Hindlimb muscle (tissue), 1 donor: ENCODE data around the gene MRPS25. TPM values are rescaled to one million over a fixed set of nuclear protein-coding genes. Genes with fewer than 3 reads are reported as not detected.

Source experiments
- DNase-seq: peaks from one replicate; pipeline ENCODE4 v3.0.0-alpha.2; 2013
- polyA plus RNA-seq: library from polyadenylated mRNA; unstranded; fragments of 120-200 nt; gene quantifications from one replicate; pipeline ENCODE4 v1.2.1, GENCODE V29; 2013; ENCODE audit not compliant: insufficient read length

MRPS25 gene
- 53.5 TPM for polyA plus RNA-seq

DNA sequence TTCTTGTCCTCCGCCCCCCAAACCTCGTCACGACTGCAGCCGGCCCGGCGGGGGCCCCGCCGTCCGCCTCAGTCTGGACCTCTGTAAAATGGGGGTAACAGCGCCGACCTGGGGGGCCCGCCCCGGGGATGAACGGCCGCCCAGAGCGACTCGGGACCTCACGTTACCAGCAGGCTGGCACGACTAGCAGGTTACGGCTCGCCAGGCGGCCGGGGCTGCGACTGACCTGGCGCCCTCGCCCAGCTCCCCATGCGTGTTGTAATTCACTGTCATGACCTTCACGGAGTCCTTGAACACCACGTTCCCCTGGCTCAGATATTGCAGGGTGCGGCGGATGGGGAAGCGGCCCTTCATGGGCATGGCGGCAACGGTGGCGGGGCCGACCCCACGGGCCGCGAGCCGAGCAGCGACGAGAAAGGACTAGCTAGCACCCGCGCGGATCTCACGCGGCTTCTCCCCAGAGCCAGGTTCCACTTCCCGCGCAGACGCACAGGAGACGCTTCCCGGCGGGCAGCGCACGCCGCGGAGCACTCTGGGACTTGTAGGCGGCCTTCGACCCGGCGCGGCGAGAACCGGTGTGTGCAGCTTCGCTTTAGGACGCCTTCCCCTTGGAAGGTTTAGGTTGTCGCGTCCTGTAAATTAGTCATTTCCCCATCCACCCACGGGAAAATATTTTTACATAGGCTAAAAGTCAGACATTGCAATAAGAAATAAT is at the start of gene MRPS25:
MRPS25 (minus strand) TSS at position 481 of the 715 bp plus-strand sequence; CDS start at position 360, 121 bp downstream.
- DNase-seq = peak; percentile 92

DNA sequence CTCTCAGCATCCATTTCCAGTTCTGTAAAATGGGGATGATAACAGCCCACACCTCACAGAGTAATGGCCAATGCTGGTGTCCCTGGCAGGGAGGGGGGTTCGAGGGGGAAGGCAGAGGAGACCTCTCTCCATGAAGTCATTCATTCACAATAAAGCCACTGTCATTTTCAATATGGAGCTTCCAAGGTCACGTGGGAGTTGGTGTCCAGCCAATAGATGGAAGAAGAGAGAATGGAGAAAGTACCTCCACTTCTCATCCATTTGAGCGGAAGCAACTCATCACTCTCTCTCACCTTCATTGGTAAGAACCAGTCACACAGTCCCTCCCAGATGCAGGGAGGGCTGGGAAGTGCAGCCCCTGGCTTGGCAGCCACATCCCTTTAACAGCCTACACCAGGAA is 48.8 kb upstream of the MRPS25 start:
- no peak for DNase-seq

DNA sequence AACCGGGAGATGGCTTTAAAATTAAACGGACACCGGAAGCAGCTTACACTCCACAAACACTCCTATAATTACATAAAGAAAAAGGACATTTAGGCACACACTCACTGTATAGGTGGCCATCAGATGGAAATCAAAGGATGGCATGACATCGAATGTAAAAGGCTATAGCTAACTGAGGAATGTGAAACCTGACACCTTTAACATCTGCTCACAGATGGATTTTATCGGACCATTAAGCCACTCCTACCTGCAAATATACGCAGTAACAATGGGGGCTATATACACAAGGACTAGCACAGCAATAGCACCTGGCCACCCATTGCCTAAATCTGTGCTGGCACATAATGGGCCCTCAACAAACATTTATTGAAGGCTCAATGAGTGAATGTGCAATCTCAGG is 48.4 kb upstream of the MRPS25 start:
- no peak for DNase-seq

DNA sequence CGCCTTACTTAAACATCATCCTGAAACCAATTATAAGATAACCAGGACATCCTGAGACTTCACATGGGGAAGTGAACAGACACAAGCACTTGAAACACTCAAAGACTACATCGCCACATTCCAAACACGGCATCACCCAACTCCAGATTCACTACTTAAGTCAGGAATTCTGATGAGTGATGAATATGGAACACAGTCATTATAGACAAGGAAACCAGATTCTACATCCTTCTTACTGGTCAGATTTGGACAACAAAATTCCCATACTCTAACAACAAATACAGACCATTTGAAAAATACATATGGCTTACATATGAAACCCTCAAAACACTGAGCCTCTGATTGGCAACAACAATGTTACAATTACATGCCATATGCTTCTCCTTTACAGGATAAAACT is 46.9 kb upstream of the MRPS25 start:
- DNase-seq = no peak

DNA sequence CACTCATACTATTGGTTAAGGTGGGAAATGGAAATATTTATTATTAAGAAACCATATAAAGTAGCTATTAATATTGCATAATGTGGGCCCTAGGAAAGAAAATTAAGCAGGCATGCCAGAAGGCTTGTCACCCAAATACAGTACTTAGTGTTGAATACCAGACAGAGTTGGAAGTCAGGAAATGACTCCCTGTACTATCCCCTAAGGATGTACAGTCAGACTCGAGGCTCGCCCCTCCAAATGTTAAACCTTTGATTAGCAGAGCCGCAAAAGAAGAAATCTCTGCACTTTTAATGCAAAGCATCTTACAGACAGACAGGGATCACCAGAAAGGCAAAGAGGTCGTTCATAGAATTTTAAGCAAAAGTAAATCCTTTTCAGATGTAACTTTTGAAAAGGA is 45.1 kb upstream of the MRPS25 start:
- no peak for DNase-seq

DNA sequence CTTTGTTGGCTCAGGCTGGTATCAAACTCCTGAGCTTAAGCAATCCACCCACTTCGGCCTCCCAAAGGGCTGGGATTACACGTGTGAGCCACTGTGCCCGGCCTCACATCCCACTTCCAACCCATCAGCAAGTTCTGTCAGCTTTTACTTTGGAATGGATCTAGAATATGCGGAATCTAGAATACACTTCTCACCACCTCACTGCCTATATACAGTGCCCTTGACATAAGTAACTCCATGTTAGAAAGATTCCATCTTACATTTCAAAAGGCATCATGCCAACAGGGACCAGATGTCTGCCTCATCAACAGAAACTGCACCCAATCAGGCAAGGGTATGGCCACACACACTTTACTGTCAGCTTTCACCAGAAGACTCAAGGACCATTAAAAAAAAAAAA is 43.8 kb upstream of the MRPS25 start:
- DNase-seq = no peak

DNA sequence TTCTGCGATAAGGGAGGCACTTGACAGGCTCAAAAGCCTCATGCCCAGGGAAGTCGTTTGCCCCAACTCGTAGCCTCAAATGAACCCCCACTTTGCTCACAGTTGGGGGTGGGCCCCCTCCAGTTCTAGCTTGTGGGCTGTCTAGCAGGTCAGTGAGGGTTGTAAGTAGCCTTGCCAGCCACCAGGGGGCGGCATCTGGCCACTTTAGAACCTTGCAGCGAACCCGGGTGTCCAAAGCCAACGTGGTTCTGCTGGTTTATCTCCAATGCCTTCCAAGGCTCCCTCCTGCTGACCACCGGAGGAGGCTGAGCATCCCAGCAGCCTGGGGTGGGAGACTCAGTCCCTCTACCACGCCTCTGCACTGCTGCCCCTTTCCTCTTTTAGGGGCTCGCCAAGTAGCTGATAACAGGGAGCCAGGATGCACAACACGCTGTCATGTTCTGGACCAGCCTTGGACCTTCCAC is 43.0 kb upstream of the MRPS25 start:
- DNase-seq = peak; percentile 63

DNA sequence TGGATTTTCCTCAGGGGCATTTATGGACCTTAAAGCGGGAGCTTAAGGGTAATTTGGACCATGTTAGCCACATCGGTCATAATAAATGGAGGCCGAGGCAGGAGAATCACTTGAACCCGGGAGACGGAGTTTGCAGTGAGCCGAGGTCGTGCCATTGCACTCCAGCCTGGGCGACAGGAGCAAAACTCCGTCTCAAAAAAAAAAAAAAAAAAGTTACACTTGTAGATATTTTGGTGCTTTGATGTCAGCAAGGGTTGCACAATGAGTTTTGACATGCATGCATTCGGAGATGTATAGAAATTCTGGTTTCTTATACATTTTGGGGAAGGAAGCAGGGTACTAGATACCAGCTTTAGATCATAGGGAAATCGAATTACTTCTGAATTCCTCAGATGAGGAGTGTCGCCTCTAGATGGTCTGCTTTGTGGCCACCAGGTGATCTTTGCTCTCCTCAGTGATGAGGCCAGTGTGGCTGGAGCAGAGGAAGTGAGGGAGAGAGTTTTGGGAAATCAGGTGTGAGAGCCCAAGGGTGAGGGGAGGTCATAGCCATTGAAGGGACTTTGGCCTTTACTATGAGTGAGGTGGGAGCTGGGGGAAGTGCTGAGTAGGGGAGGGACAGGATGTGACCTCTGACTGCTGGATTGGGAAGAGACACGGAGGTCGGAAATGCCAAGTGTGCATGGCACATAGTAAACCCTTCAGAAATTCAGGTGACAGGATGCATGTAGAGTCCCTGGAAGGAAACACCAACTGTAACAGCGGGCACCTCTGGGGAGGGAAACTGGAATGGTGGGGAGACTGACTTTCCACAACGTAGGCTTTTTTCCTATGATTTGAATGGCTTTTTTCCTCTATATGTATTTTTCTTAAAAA is 42.2 kb upstream of the MRPS25 start:
- DNase-seq = no peak

DNA sequence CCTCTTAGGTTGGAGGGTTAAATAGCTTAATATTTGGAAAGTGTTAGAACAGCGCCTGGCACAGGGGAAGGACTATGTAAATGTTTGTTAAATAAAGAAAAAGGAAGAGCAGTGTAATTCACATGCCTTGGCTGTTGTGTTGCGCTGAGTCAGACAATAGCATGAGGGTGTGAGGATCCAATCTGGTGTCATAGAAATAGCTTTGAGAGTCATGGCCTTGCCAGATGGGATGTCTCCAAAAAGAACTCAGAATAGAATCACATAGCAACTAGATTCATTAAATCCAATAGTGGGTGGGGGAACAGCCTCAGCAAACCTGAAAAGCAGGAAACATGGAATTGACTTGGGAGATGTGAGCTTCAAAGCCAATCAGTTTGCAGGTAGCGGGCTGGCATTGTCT is 37.7 kb upstream of the MRPS25 start:
- DNase-seq = no peak

DNA sequence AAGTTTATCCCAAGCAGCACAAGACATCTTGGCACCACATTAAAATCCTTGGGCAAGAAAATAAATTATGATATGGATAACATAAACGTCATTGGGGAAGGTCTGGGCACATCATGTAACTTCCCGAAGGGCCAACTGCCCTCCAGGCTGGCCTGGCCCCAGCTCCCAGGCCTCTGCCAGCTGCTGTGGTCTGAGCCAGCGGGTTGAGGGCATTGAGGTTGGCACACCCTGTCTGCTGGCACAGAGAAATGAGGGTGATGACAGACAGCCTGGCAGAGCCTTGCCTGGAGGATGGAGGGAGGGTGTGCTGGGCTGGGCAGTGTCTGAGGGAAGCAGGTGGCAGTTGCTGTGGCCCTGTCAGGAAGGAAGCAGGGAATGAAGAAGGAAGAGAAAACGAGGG is 37.1 kb upstream of the MRPS25 start:
- peak; percentile 32 for DNase-seq

DNA sequence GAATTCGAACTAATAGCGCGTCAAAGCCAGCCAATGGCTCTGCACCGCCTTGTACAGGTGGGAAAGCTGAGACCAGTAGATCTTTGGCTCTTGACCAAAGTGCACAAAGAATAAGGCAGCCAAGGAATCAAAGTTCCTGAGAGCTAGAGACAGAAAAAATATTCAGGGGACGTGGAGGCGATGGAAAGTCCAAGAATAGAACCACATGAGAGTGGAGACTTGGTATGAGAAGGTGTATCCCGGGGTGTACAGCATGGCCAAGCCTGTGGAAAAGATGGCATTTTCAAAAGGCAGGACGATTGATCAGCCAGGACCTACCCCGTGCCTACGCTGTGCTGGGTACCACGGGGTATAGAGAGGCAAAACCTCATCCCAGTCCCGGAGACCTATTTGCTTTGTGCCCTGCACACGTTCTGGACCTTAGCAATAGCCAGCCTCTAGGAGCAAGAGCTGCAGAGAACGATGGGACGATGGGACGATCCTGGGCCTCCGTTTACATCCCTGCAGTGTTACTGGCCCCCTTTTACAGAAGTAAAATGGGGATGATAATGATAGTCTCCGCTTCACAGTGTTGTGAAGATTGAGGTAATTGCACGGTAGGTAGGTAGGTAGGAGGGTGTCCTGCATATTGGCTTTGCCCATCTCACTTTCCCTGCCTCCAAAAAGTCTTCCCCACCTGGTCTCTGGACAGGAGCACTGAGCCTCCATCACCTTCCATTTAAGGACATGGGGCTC is 34.4 kb upstream of the MRPS25 start:
- DNase-seq = no peak

DNA sequence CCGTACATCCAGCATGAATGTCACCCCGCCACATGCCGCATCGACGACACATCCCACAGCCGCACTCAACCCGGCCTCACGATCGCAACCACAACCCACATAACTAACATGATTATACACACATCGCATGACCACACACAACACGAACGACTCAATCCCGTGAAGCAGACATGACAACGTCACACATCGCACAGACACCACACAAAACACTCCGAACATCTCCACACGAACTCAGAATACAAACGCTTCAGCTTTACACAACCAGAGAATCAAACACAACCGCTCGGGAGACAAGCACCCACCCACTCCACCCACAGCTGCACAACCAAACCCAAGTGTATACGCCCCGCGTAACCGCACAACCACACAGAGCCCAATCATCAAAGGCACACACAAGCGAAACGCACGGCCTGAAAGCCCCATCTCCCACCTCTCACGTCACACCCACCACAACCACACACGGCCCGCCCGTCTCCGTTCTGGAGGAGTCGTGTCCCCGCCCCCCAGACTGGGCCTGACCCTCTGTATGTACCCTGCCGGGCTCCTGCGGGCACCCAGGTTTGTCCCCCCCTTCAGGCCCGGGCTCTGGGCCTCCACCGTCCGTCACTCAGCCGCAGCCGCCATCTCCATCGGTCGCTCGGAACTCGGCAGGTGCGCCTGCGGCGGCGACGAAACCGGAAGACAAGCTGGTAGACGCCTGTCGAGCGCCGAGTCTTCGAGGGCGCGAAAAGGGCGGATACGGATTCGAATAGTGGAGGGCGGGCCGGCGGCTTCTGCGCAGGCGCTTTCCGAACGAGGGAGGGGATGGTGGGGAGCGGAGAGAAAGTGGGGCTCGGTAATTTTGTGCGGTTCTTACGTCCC is 33.6 kb upstream of the MRPS25 start, which contains the start of gene RBSN:
RBSN (minus strand) TSS at position 646 of the 861 bp plus-strand sequence. CDS start 3,028 bp downstream, outside the sequence.
- peak; percentile 95 for DNase-seq

DNA sequence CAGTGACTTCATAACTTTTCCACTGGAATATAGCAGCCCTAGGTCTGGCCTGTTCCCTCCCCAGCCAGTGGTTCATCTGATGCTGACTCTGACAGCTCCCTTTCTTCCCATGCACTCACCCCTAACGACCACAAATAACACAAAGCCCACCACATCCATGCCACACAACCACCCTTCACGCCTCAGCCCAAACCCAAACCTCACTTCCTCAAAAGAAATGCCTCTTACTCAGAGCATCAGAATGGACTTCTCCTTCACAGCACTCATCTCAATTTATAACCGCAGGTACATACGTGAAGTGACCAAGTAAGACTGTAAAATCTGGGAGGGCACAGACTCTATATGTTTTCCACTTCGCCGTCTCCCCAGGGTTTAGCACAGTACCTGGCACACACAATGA is 32.8 kb upstream of the MRPS25 start:
- no peak for DNase-seq

DNA sequence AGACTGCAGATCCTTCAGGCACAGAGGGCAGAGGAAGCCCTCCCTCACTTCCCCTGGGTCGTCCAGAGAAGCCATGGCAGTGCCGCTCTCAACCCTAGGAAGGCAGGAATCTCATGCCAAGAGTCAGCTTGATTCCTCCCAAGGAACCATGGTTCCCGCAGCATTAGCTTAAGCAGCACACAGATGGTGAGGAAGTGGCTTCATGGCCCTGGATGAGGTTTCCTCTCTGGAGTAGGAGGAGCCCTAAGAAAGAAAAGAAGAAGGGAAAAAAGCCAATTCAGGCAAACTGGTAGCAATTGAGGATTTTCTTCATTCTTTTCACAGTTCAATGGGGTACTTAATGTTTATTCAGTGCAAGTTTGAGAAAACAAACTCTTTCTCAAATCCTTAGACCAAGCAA is 30.9 kb upstream of the MRPS25 start:
- no peak for DNase-seq

DNA sequence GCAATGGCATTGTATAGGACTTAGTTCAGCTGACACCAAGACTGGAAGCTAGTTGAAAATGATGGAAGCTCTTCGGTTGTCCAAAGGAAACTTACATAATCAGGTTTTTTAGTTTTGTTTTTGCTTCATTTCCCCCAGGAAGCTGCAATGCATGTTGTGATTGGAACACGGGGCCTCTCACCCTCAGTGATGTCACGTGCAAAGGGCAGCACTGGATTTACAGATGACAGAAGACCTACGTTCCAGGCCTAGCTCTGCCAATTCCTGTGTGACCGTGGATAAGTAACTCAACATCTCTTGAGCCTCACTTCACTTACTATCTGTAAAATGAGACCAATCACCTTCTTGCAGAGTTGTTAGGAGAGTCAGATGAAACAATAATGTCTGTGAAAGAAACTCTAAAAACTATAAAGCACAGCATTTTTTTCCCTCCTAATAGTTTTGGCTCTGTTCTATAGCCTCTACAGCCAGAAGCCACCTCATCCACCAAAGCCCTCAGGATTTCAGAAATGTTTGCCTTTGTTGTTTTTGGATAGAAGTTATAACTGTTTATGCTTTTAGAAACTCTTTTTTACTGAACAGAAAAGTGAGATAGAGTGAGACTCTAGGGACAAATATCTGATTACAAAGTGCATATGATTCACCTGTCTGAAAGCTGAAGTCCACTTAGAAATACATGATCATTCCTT is 29.2 kb upstream of the MRPS25 start:
- no peak for DNase-seq

DNA sequence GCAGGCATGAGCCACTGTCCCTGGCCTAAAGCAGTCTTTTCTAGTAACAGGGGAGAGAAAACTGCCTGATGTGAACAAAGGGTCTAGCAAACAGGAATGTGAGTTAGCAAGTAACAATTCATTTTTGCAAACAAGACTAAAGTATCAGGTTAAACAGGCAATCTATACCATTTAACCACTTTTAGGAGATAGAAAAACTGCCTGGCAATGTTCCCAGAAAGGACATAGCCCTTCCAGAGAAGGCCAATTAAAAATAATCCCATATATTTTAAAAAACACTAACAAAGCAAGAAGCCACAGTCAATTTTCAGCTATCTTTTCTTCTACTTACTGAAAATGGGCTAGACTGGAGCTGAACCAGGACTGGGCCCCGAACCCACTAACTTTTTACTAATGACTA is 27.6 kb upstream of the MRPS25 start:
- no peak for DNase-seq

DNA sequence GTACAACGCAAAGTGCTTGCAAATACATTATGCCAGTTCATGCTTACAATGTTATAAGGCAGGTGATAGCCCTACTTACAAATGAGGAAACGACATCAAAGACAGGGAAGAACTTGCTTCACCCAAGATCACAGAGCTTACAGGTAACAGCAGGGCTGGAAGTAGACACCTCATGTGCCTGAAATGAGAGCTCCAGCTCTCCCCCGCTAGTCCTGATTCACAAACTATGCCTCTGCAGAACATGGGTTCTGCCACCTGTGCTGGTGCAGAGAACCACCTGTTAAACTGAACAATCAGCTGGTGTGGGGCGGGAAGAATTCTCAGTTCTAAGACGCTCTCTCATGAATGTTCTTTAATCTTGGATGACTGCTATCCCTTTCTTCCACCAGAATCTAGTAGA is 26.5 kb upstream of the MRPS25 start:
- no peak for DNase-seq

DNA sequence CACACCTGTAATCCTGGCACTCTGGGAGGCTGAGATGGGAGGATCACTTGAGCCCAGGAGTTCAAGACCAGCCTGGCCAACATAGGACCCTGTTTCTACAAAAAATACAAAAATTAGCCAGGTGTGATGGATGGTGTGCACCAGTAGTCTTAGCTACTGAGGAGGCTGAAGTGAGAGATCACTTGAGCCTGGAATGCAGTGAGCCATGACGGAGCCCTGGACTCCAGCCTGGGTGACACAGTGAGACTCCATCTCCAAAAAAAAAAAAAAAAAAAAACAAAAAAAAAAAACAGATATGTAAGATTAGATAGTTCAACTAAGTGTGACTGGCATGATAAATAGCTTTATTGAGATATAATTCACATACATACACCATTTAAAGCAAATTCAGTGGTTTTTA is 24.1 kb upstream of the MRPS25 start:
- no peak for DNase-seq

DNA sequence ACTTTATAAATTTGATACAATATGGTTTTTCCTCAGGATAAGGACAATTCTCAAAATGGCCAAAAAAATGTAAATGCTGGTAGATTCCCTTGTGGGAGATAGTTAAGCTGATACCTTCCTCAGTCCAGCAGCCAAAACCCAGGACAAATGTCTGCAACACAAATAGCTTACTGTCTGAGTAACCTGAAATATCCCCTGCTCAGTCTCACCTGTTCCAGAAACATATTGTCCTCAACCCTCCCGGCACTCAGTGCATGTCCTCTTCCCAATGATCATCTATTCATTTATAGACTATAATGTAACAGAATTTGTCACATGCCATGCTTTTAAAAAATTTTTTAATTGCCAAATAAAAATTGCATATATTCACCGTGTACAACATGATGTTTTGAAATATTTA is 21.6 kb upstream of the MRPS25 start:
- no peak for DNase-seq

DNA sequence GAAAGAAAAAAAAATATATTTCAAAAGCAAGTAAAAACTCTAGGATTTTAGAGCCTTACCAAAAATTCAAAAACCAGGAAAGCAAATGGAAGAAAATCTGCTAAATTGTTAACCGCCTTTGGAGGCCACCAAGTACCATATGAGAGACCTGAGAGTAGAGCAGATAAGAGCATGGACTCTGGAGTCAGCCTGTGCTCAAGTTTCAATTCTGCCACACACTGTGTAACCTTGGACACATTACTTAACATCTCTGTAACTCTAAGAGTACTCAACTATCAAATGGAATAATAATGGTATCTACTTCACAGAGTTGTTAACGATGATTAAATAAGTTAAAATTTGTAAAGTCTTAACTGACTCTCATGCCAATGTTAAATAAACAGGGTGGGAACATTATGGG is 21.1 kb upstream of the MRPS25 start:
- DNase-seq = no peak

DNA sequence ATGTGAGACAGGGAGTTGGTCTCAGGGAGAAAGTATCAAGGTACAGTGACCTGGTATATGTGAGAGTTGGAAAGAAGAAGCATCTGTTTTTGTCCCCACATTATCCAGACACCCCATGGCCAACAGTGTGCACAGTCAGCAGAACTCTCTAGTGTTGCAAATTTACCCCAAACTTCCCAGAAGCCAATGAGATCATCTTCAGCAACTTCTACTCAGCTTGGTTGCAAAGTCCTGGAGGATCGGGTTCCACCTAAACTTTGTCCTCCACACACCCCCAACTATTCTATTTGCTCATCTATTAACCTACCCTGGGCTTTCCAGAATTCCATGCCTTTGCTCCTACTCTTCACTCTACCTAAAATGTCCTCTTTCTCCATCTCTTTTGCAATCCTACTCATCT is 18.1 kb upstream of the MRPS25 start:
- DNase-seq = no peak
